Mucosa of descending colon (tissue), 3 donors: Measurements from ENCODE around the gene WNT8B. TPM values are rescaled to one million over a fixed set of nuclear protein-coding genes. Genes with fewer than 3 reads are reported as not detected.

Experiments
- ATAC-seq: fragments of 200-7000 bp; cut with Tn5 transposase; one replicate; pipeline ENCODE4 v1.9.1; 2020; ENCODE audit warnings: mild to moderate bottlenecking, moderate library complexity
- DNase-seq, 3 donors: peaks; one replicate each; pipeline ENCODE4 v3.0.0-alpha.2; 2020
- H3K36me3 ChIP-seq: fragments of 200-600 bp; one replicate; pipeline ENCODE4 v1.8.0; 2021; ENCODE audit warnings: low read depth, mild to moderate bottlenecking
- H3K4me1 ChIP-seq: fragments of 200-600 bp; one replicate; pipeline ENCODE4 v1.8.0; 2021; ENCODE audit warnings: low read depth, mild to moderate bottlenecking
- H3K4me3 ChIP-seq: fragments of 200-600 bp; one replicate; pipeline ENCODE4 v1.8.0; 2021; ENCODE audit warnings: mild to moderate bottlenecking
- H3K9me3 ChIP-seq: fragments of 200-600 bp; one replicate; pipeline ENCODE4 v1.8.0; 2021; ENCODE audit warnings: mild to moderate bottlenecking
- intact Hi-C, 2 donors: fragments of 100-400 bp; cut with DNase I in 1 of 2; cut with micrococcal nuclease in 1 of 2; formaldehyde crosslinking; loops; one replicate each; pipeline versions ENCODE4 v1.11.0 to v1.11.1; 2022; cut with DNase I, micrococcal nuclease
- total RNA-seq, 3 donors: library from RNA; stranded (reverse); fragmentation: NEBNext Ultra II Directional in 2 of 3; extraction: Animal tissue kit (Norgen Biotek cat#: 25700) in 2 of 3; gene quantifications; one replicate each; pipeline versions ENCODE4 v1.2.1 to v1.2.4, GENCODE V29; 2021 to 2023
- TF ChIP-seq, protein P1 (sequence below): fragments of 200-600 bp; IDR thresholded peaks from one replicate; pipeline ENCODE4 v1.8.0; 2022; ENCODE audit warnings: antibody characterized with exemption, mild to moderate bottlenecking
- donor health status: DM: no; HTN: no; CAD: no; lungs with moderate emphysema.
- donor health status: DM: no; HTN: no; CAD: no.
- donor health status: DM: no; HTN: yes; CAD: no.

Gene WNT8B
- total RNA-seq, 3 donors from 2014 or later = not detected

DNA sequence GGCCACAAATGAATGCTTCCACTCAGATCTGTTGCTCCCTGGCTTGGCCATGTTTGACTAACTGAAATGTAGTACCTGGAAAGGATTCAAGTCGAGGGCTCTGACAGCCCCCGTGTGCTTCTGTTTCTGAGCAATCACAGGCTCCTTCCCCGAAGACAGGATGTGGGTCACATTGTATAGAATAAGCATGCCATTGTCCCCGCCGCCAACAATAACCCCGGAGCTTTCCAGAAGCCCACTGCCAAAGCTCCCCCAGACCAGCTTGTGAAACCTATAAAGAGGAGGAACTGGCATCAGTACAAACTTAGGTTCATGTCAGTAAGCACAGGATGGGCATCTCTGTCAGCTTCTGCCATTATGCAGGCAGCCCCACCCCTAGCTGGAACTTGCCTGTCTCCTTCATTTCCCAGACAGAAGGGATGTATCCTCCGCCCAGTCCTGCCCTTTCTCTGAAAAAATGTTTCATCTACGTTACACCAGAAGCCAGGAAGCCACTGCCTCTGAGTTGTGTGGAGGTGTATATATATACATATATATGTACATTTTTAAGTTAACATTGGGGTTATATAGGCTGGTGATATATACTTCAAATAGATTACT lies 46.5 kb downstream of the WNT8B start:
- ATAC-seq (peak; percentile 45), DNase-seq (no peak)
- Histone ChIP-seq H3K4me3 (no peak overlapping the region), H3K36me3 (peaks cover 4% of the 10 kb centered on the region), H3K4me1 (no peaks in the 10 kb centered on the region), H3K9me3 (no peaks in the 10 kb centered on the region)
- intact Hi-C loops = no loop called here
- TF ChIP-seq, protein P1, sequence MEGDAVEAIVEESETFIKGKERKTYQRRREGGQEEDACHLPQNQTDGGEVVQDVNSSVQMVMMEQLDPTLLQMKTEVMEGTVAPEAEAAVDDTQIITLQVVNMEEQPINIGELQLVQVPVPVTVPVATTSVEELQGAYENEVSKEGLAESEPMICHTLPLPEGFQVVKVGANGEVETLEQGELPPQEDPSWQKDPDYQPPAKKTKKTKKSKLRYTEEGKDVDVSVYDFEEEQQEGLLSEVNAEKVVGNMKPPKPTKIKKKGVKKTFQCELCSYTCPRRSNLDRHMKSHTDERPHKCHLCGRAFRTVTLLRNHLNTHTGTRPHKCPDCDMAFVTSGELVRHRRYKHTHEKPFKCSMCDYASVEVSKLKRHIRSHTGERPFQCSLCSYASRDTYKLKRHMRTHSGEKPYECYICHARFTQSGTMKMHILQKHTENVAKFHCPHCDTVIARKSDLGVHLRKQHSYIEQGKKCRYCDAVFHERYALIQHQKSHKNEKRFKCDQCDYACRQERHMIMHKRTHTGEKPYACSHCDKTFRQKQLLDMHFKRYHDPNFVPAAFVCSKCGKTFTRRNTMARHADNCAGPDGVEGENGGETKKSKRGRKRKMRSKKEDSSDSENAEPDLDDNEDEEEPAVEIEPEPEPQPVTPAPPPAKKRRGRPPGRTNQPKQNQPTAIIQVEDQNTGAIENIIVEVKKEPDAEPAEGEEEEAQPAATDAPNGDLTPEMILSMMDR = no peak

DNA sequence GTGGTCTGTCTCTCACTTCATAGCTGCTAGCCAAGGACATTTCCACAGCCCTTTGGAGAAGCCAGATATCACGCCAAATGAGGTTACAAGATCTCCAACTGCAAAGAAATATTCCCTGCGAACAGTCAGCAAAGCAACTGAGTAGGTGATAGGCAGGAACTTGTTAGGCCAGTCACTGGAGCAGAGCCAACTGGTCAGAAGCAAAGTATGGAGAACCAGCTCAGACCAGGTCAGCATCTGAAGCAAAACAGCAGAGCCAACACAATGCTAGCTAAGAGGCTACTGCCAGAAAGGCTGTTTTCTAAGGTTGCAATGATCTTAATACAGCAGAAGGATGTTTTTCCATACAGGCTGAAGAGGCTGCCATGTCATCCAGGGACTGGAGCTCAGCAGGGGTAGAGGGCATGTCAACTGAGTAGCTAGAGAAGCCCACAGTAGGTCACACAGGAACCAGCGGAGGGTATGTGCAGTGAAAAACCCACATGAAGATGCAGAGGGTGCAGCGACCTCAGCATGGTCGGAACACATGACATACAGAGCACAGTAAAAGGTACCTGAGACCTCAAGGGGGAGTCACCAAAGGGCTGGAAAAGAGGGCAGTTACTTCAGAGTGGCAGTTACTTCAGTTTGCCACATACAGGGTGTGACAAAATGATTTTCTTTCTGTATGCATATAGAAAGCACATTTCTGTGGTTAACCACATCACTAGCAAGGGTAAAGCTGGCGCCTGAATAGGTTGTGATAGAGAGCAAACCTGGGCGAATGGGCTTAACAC lies 47.9 kb downstream of the WNT8B start:
- TF ChIP-seq, protein P1 = no peak
- no peaks in the 10 kb centered on the region for H3K9me3 ChIP-seq
- H3K4me1 ChIP-seq = no peaks in the 10 kb centered on the region
- peaks cover 4% of the 10 kb centered on the region for H3K36me3 ChIP-seq
- ATAC-seq = peak; percentile 69
- DNase-seq = no peak
- H3K4me3 ChIP-seq = no peak overlapping the region
- intact Hi-C loops = no loop called here

DNA sequence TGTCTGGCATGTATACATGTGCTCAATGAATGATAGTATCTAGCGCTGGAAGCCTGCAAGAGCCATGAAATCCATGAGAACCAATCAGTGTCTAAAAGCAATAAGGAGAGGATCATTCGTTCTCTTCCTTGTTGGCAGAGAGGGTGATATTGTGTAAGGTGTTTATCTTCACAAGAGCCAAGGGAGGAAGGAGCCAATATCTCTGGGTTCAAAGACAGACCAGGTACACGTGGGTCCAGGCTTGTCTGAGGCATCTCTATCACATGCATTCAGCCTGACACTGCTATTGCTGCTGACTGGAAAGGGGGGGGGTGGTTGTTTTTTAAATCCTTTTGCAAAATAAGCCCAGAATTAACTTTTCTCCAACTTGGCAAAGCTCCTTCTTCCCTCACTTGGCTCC lies 52.8 kb downstream of the WNT8B start:
- H3K4me3 ChIP-seq = no peak overlapping the region
- H3K4me1 ChIP-seq = peaks cover 10% of the 10 kb centered on the region
- ATAC-seq = no peak
- intact Hi-C loops = no loop called here
- H3K36me3 ChIP-seq = no peaks in the 10 kb centered on the region
- TF ChIP-seq, protein P1 = no peak
- H3K9me3 ChIP-seq = no peaks in the 10 kb centered on the region
- no peak for DNase-seq

DNA sequence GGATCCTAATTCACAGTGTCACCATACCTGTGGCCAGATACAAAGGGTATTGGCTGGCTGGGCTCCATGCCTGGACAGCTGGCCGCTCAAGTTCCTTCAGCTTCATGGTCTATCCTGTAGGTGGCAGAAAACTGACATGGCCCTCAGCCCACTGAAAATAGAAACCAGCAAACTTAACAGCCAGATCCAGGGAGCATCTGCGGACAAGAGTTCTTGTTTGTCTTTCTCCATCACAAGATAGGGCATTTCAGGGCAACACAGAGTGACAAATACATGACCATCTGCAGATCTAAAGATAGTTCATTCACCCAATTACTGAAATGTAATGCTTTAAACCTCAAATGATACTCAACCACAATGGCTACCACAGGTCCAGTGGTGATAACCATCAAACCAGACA lies 54.0 kb downstream of the WNT8B start:
- intact Hi-C loops = no loop called here
- no peaks in the 10 kb centered on the region for H3K36me3 ChIP-seq
- no peaks in the 10 kb centered on the region for H3K9me3 ChIP-seq
- H3K4me3 ChIP-seq = no peak overlapping the region
- TF ChIP-seq, protein P1 = no peak
- peaks cover 10% of the 10 kb centered on the region for H3K4me1 ChIP-seq
- no peak for DNase-seq
- ATAC-seq = no peak

DNA sequence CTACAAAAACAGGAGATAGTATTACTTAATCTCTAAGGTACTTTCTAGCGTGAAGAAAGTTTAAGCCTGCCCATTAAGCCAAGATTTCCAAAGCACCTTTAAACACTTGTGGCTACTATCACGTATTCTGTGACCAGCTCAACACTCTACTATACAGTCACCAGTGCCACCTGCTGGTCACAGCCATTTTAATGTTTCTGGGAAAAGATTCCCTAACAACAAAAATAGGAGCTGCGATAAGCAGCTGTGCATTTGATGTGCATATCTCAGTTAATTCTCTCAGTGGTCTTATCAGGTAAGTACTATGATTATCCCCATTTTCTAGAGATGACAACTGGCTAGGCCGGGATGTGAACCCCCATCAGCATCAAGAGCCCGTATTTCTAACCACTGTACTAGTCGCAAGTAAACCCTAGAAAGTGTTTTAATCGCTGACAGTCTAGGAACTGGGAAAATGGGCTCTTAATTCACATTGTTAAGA lies 56.0 kb downstream of the WNT8B start:
- TF ChIP-seq, protein P1 = peak; percentile 40
- Histone ChIP-seq H3K9me3 (no peaks in the 10 kb centered on the region), H3K4me3 (no peak overlapping the region), H3K4me1 (peaks cover 10% of the 10 kb centered on the region), H3K36me3 (no peaks in the 10 kb centered on the region)
- intact Hi-C loops = no loop called here
- ATAC-seq = peak; percentile 82
- DNase-seq = peak in 2 of 3 donors; percentile 42 to 93
